Keratinocyte (primary cell): ENCODE measurements around the gene HOXA6. TPM values are rescaled to one million over a fixed set of nuclear protein-coding genes. Genes with fewer than 3 reads are reported as not detected.

Experiments used
- DNase-seq: peaks from one replicate; pipeline ENCODE4 v3.0.0-alpha.2; 2011; ENCODE audit warnings: low read depth, missing footprints, low spot score
- FAIRE-seq: peaks from 2 replicates; lab custom pipeline; 2011; peaks lifted over from hg19 to GRCh38; lab: Jason Lieb, UNC
- H2AFZ ChIP-seq: 2 replicates; pipeline ENCODE4 v1.6.0; 2012; ENCODE audit warnings: low read length, control low read depth, inconsistent platforms; ENCODE audit not compliant: control insufficient read depth
- H3K27ac ChIP-seq: 2 replicates; pipeline ENCODE4 v1.5.1; 2011; ENCODE audit warnings: low read length; ENCODE audit not compliant: control insufficient read depth, insufficient read depth
- H3K27me3 ChIP-seq: 3 replicates; pipeline ENCODE4 v1.6.0; 2011; ENCODE audit warnings: low read length; ENCODE audit not compliant: control insufficient read depth, insufficient read depth; ENCODE audit errors: extremely low read depth
- H3K36me3 ChIP-seq, 2 experiments: 2 replicates in 1 of 2; 3 replicates in 1 of 2; pipeline ENCODE4 v1.5.1; 2011; ENCODE audit warnings: low read length in 2 of 2, mild to moderate bottlenecking in 1 of 2; ENCODE audit not compliant: control insufficient read depth in 2 of 2, insufficient read depth in 2 of 2; ENCODE audit errors: extremely low read depth in 1 of 2
- H3K4me1 ChIP-seq: 3 replicates; pipeline ENCODE4 v1.5.1; 2011; ENCODE audit warnings: low read length; ENCODE audit not compliant: control insufficient read depth, insufficient read depth; ENCODE audit errors: extremely low read depth
- H3K4me2 ChIP-seq: 3 replicates; pipeline ENCODE4 v1.6.0; 2011; ENCODE audit warnings: low read depth, low read length; ENCODE audit not compliant: control insufficient read depth, insufficient read depth; ENCODE audit errors: extremely low read depth
- H3K4me3 ChIP-seq, 3 experiments: fragments of 200-600 bp in 1 of 3; sonication (generic) in 1 of 3; 2 replicates in 2 of 3; 3 replicates in 1 of 3; pipeline ENCODE4 v1.5.1; 2011 to 2016; ENCODE audit warnings: low read length in 3 of 3, mild to moderate bottlenecking in 3 of 3, control low read depth in 2 of 3, inconsistent platforms in 1 of 3, low read depth in 1 of 3, mixed read lengths in 1 of 3, mixed run types in 1 of 3, moderate library complexity in 1 of 3; ENCODE audit not compliant: control insufficient read depth in 2 of 3, insufficient read depth in 2 of 3; ENCODE audit errors: extremely low read depth in 1 of 3
- H3K79me2 ChIP-seq: 2 replicates; pipeline ENCODE4 v1.6.0; 2012; ENCODE audit warnings: low read length; ENCODE audit not compliant: control insufficient read depth, insufficient read depth
- H3K9ac ChIP-seq: 3 replicates; pipeline ENCODE4 v1.6.0; 2011; ENCODE audit warnings: low read length; ENCODE audit not compliant: control insufficient read depth, insufficient read depth; ENCODE audit errors: extremely low read depth
- H3K9me1 ChIP-seq: 3 replicates; pipeline ENCODE4 v1.6.0; 2011; ENCODE audit warnings: low read length; ENCODE audit not compliant: control insufficient read depth, insufficient read depth; ENCODE audit errors: extremely low read depth
- H3K9me3 ChIP-seq: 2 replicates; pipeline ENCODE4 v1.5.1; 2012; ENCODE audit warnings: low read depth, low read length; ENCODE audit not compliant: control insufficient read depth
- H4K20me1 ChIP-seq: 3 replicates; pipeline ENCODE4 v1.6.0; 2011; ENCODE audit warnings: low read length; ENCODE audit not compliant: control insufficient read depth, insufficient read depth; ENCODE audit errors: extremely low read depth
- EZH2 ChIP-seq: IDR thresholded peaks from one replicate; pipeline ENCODE4 v1.6.1; 2012; ENCODE audit warnings: inconsistent platforms, mild to moderate bottlenecking, low read length, moderate library complexity
- dilution Hi-C: fragments of 300-500 bp; cut with MboI; formaldehyde crosslinking; loops from one replicate; pipeline ENCODE4 v1.7.0; 2020; ENCODE audit warnings: low sequenced_read_pairs; ENCODE audit not compliant: extremely low pct_ligation_motif_present
- polyA plus RNA-seq, 5 experiments: library from polyadenylated mRNA; depleted of rRNA in 3 of 5; stranded (reverse) in 3 of 5; stranded (forward) in 1 of 5; unstranded in 1 of 5; fragments of >200 nt; gene quantifications; 1 replicate in 1 of 5; 2 replicates in 3 of 5; 3 replicates in 1 of 5; pipeline versions ENCODE4 v1.2.1 to v1.2.3, GENCODE V29; 2011 to 2012; ENCODE audit warnings: missing spikeins in 2 of 5, low read depth in 1 of 5, low replicate concordance in 1 of 5
- TF ChIP-seq, protein P1 (sequence below), 3 experiments: IDR thresholded peaks in 1 of 3; conservative IDR thresholded peaks in 1 of 3; optimal IDR thresholded peaks in 1 of 3; 2 replicates in 2 of 3; 3 replicates in 1 of 3; pipeline versions ENCODE3 to v1.5.1; 2011; ENCODE audit warnings: low read length in 3 of 3, mild to moderate bottlenecking in 3 of 3, moderate library complexity in 2 of 3, control low read depth in 1 of 3, inconsistent platforms in 1 of 3; ENCODE audit not compliant: insufficient read depth in 2 of 3; ENCODE audit errors: extremely low read depth in 1 of 3

The HOXA6 gene
- polyA plus RNA-seq, 1 donor (not counting 4 experiments of a cell fraction or from before 2014, with no cell fraction given), result 0.54 TPM

DNA sequence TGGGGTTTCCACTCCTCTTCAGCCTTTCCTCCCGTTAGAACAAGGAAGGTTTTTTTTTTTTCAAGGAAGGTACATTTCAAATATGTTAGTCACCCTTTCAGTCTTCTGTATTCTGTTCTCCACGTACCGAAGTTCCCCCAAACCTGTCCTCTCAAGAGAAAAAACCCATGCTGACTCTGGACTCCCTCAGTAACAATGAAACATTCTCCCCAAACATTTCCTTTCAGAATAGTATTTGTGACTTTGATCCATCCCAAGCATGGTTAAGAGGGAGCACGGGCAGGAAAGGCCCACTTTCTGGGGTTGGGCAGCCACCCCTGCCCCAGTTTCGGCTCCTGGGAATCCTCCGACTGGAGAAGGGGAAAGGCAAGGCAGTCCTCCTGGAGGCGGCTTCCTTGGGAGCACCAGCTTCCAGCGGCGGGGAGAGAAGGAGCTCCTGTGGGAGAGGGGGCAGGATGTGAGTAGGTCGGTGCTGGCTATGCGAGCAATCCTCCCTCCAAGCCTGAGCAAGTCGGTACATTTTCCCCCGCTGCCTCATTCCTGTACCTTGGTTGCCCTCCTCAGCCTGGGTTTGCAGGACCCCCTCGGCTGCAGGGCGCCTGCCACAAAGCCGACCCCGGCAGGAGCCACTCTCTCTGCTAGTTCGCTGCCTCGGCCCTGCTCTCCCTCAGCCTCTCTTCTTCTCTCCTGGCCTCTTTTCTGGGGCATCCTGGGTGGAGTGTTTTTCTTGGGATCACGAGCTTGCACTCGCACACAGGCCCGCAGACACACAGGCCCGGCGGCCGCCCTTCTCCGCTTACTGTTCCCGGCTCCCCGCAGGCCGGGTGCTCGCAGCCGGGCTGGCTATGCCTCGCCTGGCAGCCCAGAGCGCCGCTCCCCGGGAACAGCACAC, 49.6 kb downstream of the HOXA6 start:
- peak overlapping the region; percentile 83 to 96 (median 89) for H3K4me3 ChIP-seq

DNA sequence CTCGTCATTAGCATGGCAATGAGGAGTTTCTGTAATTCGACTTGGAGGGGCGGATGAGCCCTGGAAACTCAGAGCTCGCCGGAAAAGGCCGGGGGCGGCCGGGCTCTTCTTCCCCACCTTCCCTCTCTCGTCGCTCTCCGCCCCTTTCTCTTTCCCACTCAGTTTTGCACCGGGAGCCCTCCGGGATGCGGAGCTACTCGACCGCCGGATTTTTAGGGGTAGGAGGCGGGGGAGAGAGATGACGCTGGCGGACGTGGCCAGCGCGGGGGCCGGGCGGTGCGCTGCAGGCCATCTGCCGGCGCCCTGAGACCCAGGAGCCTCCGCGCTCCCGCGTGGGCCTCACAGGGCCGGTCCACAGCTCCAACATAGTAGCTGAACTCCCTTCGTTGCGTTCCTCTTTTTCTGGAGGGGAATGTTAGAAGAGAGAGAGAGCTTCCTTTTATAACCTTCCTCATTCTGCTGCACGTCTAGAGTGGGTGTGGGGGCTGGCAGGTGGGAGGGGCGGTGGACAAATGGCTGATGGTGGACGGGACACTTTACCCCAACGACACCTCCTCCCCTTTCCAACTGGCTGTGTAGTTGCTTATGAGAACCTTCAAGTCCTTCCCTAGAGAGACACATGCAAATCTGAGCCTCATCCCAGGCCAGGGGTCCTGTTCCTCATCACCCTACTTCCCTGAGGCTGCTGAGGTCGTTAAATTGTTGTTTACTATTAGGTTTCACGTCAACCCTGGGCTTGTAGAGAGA, 50.6 kb downstream of the HOXA6 start:
- H2AFZ ChIP-seq, result no peak overlapping the region
- H3K79me2 ChIP-seq, result peaks cover 79% of the 10 kb centered on the region
- H3K9me3 ChIP-seq, result no peaks in the 10 kb centered on the region
- no peaks in the 10 kb centered on the region for H3K9me1 ChIP-seq
- peak; percentile 52 for FAIRE-seq
- no peak for TF ChIP-seq EZH2
- TF ChIP-seq, protein P1, sequence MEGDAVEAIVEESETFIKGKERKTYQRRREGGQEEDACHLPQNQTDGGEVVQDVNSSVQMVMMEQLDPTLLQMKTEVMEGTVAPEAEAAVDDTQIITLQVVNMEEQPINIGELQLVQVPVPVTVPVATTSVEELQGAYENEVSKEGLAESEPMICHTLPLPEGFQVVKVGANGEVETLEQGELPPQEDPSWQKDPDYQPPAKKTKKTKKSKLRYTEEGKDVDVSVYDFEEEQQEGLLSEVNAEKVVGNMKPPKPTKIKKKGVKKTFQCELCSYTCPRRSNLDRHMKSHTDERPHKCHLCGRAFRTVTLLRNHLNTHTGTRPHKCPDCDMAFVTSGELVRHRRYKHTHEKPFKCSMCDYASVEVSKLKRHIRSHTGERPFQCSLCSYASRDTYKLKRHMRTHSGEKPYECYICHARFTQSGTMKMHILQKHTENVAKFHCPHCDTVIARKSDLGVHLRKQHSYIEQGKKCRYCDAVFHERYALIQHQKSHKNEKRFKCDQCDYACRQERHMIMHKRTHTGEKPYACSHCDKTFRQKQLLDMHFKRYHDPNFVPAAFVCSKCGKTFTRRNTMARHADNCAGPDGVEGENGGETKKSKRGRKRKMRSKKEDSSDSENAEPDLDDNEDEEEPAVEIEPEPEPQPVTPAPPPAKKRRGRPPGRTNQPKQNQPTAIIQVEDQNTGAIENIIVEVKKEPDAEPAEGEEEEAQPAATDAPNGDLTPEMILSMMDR (optimal IDR thresholded peaks at IDR 0.05 in 1 of 3, IDR thresholded peaks at IDR 0.05 in 1 of 3, conservative IDR thresholded peaks at IDR 0.05 in 1 of 3; ENCODE audit: extremely low read depth in 1 of 3, insufficient read depth in 2 of 3, low read length in 3 of 3), result peak in 1 of 3 experiments; percentile 2
- peak overlapping the region; percentile 83 to 96 (median 89) for H3K4me3 ChIP-seq
- peaks cover 35% of the 10 kb centered on the region for H3K4me1 ChIP-seq
- peak overlapping the region; percentile 97 for H3K4me2 ChIP-seq
- dilution Hi-C loops, result loop anchor here (25.0 kb wide), 1 partner anchor 235 kb away; the partner anchor contains the start of gene SKAP2
- DNase-seq, result no peak
- peak overlapping the region; percentile 97 for H3K27ac ChIP-seq
- no peaks in the 10 kb centered on the region for H4K20me1 ChIP-seq
- peak overlapping the region; percentile 97 for H3K9ac ChIP-seq
- no peaks in the 10 kb centered on the region for H3K27me3 ChIP-seq
- H3K36me3 ChIP-seq, result peaks cover 3 to 17% of the 10 kb centered on the region in 2 experiments

More for the DNA sequence above, 49.6 kb downstream of the HOXA6 start:
- Histone ChIP-seq H3K9me1 (no peaks in the 10 kb centered on the region), H3K27ac (peak overlapping the region; percentile 97), H3K9me3 (no peaks in the 10 kb centered on the region), H3K4me1 (peaks cover 43% of the 10 kb centered on the region), H3K79me2 (peaks cover 81% of the 10 kb centered on the region), H3K4me2 (peak overlapping the region; percentile 97), H3K36me3 (peaks cover 2 to 17% of the 10 kb centered on the region in 2 experiments), H2AFZ (no peak overlapping the region), H4K20me1 (no peaks in the 10 kb centered on the region), H3K9ac (peak overlapping the region; percentile 97), H3K27me3 (no peaks in the 10 kb centered on the region)
- no peak for FAIRE-seq
- dilution Hi-C loops, result loop anchor here (25.0 kb wide), 1 partner anchor 236 kb away; the partner anchor contains the start of gene SKAP2
- no peak for TF ChIP-seq EZH2
- TF ChIP-seq, protein P1 (optimal IDR thresholded peaks at IDR 0.05 in 1 of 3, IDR thresholded peaks at IDR 0.05 in 1 of 3, conservative IDR thresholded peaks at IDR 0.05 in 1 of 3; ENCODE audit: extremely low read depth in 1 of 3, insufficient read depth in 2 of 3, low read length in 3 of 3), result peak in 2 of 3 experiments; percentile 23 to 26
- no peak for DNase-seq
